Measurements from ENCODE around the gene TENM3. TPM values are rescaled to one million over a fixed set of nuclear protein-coding genes. Genes with fewer than 3 reads are reported as not detected.

Gene TENM3
- total and polyA plus RNA-seq, 12 donors: 0.20 to 6.6 (median 3.5) TPM

DNA sequence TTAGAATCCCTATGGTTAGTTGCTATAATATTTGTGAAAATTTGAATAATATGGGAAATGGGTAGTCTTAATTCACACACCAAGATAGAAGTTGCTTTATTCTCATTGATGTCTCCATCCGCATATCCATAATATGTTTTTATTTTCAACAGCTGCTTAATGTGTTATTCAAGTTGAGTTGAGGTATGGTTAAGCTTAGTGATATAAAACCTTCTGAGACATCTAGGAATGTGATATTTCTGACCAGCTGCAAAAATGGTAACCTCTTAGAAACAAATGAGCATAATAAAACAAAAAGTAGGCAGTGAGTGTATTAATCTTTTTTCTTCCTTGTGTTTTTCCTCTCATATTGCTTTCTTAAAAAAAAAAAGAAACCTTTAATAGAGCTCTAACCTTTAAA lies 172.9 kb downstream of the TENM3 start:
- TF ChIP-seq, protein P1, sequence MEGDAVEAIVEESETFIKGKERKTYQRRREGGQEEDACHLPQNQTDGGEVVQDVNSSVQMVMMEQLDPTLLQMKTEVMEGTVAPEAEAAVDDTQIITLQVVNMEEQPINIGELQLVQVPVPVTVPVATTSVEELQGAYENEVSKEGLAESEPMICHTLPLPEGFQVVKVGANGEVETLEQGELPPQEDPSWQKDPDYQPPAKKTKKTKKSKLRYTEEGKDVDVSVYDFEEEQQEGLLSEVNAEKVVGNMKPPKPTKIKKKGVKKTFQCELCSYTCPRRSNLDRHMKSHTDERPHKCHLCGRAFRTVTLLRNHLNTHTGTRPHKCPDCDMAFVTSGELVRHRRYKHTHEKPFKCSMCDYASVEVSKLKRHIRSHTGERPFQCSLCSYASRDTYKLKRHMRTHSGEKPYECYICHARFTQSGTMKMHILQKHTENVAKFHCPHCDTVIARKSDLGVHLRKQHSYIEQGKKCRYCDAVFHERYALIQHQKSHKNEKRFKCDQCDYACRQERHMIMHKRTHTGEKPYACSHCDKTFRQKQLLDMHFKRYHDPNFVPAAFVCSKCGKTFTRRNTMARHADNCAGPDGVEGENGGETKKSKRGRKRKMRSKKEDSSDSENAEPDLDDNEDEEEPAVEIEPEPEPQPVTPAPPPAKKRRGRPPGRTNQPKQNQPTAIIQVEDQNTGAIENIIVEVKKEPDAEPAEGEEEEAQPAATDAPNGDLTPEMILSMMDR (IDR thresholded peaks at IDR 0.05): no peak
- Histone ChIP-seq H3K27ac (no peak overlapping the region), H3K4me1 (no peaks in the 10 kb centered on the region), H3K27me3 (no peaks in the 10 kb centered on the region), H3K9me3 (peaks cover 0 to 21% (median 6%) of the 10 kb centered on the region in 11 donors), H3K4me3 (no peak overlapping the region), H3K36me3 (no peaks in the 10 kb centered on the region)
- intact Hi-C loops (cut with DNase I): no loop called here
- 88 to 96% methylated on average over 1 of the region's 1 CpG for WGBS, 2 donors
- ATAC-seq: no peak
- DNase-seq: no peak

GRCh38 chr4:182418054-182418734 lies 175.0 kb downstream of the TENM3 start:
- no peaks in the 10 kb centered on the region for H3K27me3 ChIP-seq
- WGBS, 2 donors: 78 to 83% methylated on average over 9 of the region's 9 CpGs
- H3K36me3 ChIP-seq: no peaks in the 10 kb centered on the region
- TF ChIP-seq, protein P1 (IDR thresholded peaks at IDR 0.05): no peak
- DNase-seq (no peak), ATAC-seq (no peak)
- intact Hi-C loops (cut with DNase I): no loop called here
- peaks cover 0 to 16% (median 4%) of the 10 kb centered on the region in 11 donors for H3K9me3 ChIP-seq
- H3K27ac ChIP-seq: no peak overlapping the region
- peaks cover 0 to 3% (median 0%) of the 10 kb centered on the region in 9 donors for H3K4me1 ChIP-seq
- no peak overlapping the region for H3K4me3 ChIP-seq

DNA sequence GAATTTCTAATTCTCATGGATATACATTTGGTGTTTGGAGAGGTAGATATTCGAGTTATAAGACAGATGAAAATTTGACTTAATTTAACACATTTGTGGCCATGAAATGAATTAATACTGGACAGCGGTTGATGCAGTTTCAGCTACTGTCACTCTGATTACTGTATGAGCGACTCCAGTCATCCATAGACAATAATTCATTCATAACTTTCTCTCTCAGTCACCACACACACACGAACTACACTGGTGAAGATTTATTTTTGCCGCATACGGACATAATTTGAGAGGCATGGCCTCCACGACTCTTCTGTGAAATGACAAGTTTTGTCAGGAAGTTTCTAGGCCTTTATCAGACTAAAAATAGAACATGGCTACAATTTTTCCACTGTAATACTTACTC lies 177.0 kb downstream of the TENM3 start:
- Histone ChIP-seq H3K27ac (no peak overlapping the region), H3K36me3 (no peaks in the 10 kb centered on the region), H3K27me3 (no peaks in the 10 kb centered on the region), H3K9me3 (no peaks in the 10 kb centered on the region), H3K4me3 (no peak overlapping the region), H3K4me1 (peaks cover 0 to 3% (median 0%) of the 10 kb centered on the region in 9 donors)
- TF ChIP-seq, protein P1 (IDR thresholded peaks at IDR 0.05): no peak
- intact Hi-C loops (cut with DNase I): no loop called here
- ATAC-seq (no peak), DNase-seq (no peak)
- whole genome bisulfite sequencing, 2 donors: 77 to 79% methylated on average over 7 of the region's 7 CpGs

- Histone ChIP-seq H3K4me1 (peaks cover 0 to 3% (median 0%) of the 10 kb centered on the region in 9 donors), H3K36me3 (no peaks in the 10 kb centered on the region), H3K4me3 (no peak overlapping the region), H3K27me3 (peaks cover 0 to 5% (median 0%) of the 10 kb centered on the region in 7 donors), H3K9me3 (no peaks in the 10 kb centered on the region), H3K27ac (no peak overlapping the region)
- no peak for DNase-seq
- WGBS, 2 donors: 60 to 79% methylated on average over 5 of the region's 5 CpGs
- TF ChIP-seq, protein P1 (IDR thresholded peaks at IDR 0.05): no peak
- intact Hi-C loops (cut with DNase I): no loop called here
- no peak for ATAC-seq
These were observed 178.6 kb downstream of the TENM3 start for GRCh38 chr4:182421753-182422152.
